Right renal cortex interstitium (tissue), 3 donors: Measurements from ENCODE around the gene WDR77. TPM values are rescaled to one million over a fixed set of nuclear protein-coding genes. Genes with fewer than 3 reads are reported as not detected.

ENCODE experiments used
- DNase-seq, 3 donors: peaks; one replicate each; pipeline ENCODE4 v3.0.0-alpha.2; 2013; ENCODE audit warnings: low read depth in 3 of 3, low spot score in 2 of 3
- polyA plus RNA-seq, 3 donors: library from polyadenylated mRNA; unstranded; fragments of 120-200 nt; gene quantifications; one replicate each; pipeline ENCODE4 v1.2.1, GENCODE V29; 2013; ENCODE audit not compliant: insufficient read length in 3 of 3

Gene WDR77
- polyA plus RNA-seq, 3 donors, result 41.3 to 45.4 (median 42.1) TPM

- DNase-seq, result no peak
Measured at GRCh38 chr1:111470596-111470995, 21.5 kb upstream of the WDR77 start.

GRCh38 chr1:111469539-111469938 is 20.5 kb upstream of the WDR77 start:
- DNase-seq, result no peak

- DNase-seq, result no peak
Measured at GRCh38 chr1:111468717-111469100, 19.7 kb upstream of the WDR77 start.

- no peak for DNase-seq
Measured at GRCh38 chr1:111467865-111468716, 19.0 kb upstream of the WDR77 start.

- DNase-seq, result no peak
Measured at GRCh38 chr1:111466480-111466879, 17.4 kb upstream of the WDR77 start.

- DNase-seq, result no peak
Measured at GRCh38 chr1:111465754-111466153, 16.7 kb upstream of the WDR77 start.

GRCh38 chr1:111463029-111463683 is 14.1 kb upstream of the WDR77 start:
- no peak for DNase-seq

- DNase-seq, result no peak
Measured at GRCh38 chr1:111462370-111463028, 13.4 kb upstream of the WDR77 start.

GRCh38 chr1:111461765-111462164 is 12.7 kb upstream of the WDR77 start:
- DNase-seq, result no peak

GRCh38 chr1:111455642-111456031 is 6.6 kb upstream of the WDR77 start:
- DNase-seq, result no peak

- no peak for DNase-seq
Measured at GRCh38 chr1:111454859-111455641, 6.0 kb upstream of the WDR77 start.

- DNase-seq, result no peak
Measured at GRCh38 chr1:111453706-111454105, 4.7 kb upstream of the WDR77 start.

GRCh38 chr1:111452581-111452980 is 3.5 kb upstream of the WDR77 start:
- no peak for DNase-seq

GRCh38 chr1:111450185-111450584 is 1.1 kb upstream of the WDR77 start:
- no peak for DNase-seq

- no peak for DNase-seq
Measured at GRCh38 chr1:111449703-111450017, 604 bp upstream of the WDR77 start.

- DNase-seq, result no peak
Measured at GRCh38 chr1:111448482-111448917, 556 bp downstream of the WDR77 start.

- DNase-seq, result no peak
Measured at GRCh38 chr1:111446967-111447892, 1.8 kb downstream of the WDR77 start.

- DNase-seq, result no peak
Measured at GRCh38 chr1:111446546-111446945, 2.5 kb downstream of the WDR77 start.

GRCh38 chr1:111444031-111444430 is 5.0 kb downstream of the WDR77 start:
- DNase-seq, result no peak

- DNase-seq, result no peak
Measured at GRCh38 chr1:111442457-111442856, 6.6 kb downstream of the WDR77 start.
